Loucy (cell line): ENCODE data around the gene PAK5.

Experiments used
- EZH2phosphoT487 ChIP-seq: fragments of 200-600 bp; IDR thresholded peaks from 2 replicates; pipeline ENCODE4 v1.6.1; 2018; ENCODE audit warnings: antibody characterized with exemption, mild to moderate bottlenecking, moderate library complexity, borderline replicate concordance
- TF ChIP-seq, protein P1 (sequence below): fragments of 200-600 bp; sonication (generic); conservative IDR thresholded peaks from 2 replicates; pipeline ENCODE4 v1.5.1; 2014; ENCODE audit warnings: mild to moderate bottlenecking, antibody characterized with exemption, low read length

DNA sequence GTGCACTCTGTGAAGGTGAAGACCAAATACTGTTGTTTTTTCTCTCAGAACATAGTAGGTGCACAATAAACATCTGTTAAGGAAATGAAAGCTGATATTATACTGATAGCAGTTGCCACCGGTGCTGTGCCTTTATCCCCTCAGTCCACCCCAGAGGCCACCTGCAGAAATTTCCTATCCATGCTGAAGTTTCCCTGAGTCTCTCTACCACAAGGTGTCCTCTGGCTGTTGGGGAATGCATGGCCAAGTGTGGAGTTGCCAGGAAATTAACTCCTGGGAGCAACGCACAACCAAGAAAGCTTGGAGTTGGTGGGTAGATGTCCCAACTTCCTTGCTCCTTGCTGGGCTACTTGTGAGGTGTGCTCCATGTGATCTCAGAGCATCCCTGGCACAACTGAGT lies 210.3 kb downstream of the PAK5 start:
- TF ChIP-seq, protein P1, sequence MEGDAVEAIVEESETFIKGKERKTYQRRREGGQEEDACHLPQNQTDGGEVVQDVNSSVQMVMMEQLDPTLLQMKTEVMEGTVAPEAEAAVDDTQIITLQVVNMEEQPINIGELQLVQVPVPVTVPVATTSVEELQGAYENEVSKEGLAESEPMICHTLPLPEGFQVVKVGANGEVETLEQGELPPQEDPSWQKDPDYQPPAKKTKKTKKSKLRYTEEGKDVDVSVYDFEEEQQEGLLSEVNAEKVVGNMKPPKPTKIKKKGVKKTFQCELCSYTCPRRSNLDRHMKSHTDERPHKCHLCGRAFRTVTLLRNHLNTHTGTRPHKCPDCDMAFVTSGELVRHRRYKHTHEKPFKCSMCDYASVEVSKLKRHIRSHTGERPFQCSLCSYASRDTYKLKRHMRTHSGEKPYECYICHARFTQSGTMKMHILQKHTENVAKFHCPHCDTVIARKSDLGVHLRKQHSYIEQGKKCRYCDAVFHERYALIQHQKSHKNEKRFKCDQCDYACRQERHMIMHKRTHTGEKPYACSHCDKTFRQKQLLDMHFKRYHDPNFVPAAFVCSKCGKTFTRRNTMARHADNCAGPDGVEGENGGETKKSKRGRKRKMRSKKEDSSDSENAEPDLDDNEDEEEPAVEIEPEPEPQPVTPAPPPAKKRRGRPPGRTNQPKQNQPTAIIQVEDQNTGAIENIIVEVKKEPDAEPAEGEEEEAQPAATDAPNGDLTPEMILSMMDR: no peak
- TF ChIP-seq EZH2phosphoT487: no peak
